ENCODE results near the gene NBEA. TPM values are rescaled to one million over a fixed set of nuclear protein-coding genes. Genes with fewer than 3 reads are reported as not detected.

NBEA gene
- total and polyA plus RNA-seq, 2 experiments from 2014 or later: 9.1 to 29.1 TPM

GRCh38 chr13:34944751-34945150, 2.7 kb downstream of the NBEA start (continued):
- TF ChIP-seq ZNF462 (CRISPR knock-in tag; IDR thresholded peaks at IDR 0.05) (no peak), STAT1 (IDR thresholded peaks at IDR 0.05; ENCODE audit: unreplicated experiment) (no peak), ZNF114 (CRISPR knock-in tag; IDR thresholded peaks at IDR 0.05) (no peak), CTCF (conservative IDR thresholded peaks at IDR 0.05; ENCODE audit: low read depth in 2 of 2) (no peak), ETS1 (IDR thresholded peaks at IDR 0.05) (no peak), POLR2AphosphoS5 (IDR thresholded peaks at IDR 0.05; ENCODE audit: low read depth) (no peak), EZH2phosphoT487 (IDR thresholded peaks at IDR 0.05; ENCODE audit: unreplicated experiment) (no peak)

Measured in GM23338 (cell line).